C4-2B (cell line): ENCODE measurements around the gene KCNJ4.

Source experiments
- ZFX ChIP-seq: fragments of 450-650 bp; IDR thresholded peaks from 2 replicates; pipeline ENCODE4 v1.6.1; 2017
- TF ChIP-seq, protein P1 (sequence below): fragments of 450-650 bp; conservative IDR thresholded peaks from 2 replicates; pipeline ENCODE4 v1.5.1; 2017; ENCODE audit warnings: mild to moderate bottlenecking

DNA sequence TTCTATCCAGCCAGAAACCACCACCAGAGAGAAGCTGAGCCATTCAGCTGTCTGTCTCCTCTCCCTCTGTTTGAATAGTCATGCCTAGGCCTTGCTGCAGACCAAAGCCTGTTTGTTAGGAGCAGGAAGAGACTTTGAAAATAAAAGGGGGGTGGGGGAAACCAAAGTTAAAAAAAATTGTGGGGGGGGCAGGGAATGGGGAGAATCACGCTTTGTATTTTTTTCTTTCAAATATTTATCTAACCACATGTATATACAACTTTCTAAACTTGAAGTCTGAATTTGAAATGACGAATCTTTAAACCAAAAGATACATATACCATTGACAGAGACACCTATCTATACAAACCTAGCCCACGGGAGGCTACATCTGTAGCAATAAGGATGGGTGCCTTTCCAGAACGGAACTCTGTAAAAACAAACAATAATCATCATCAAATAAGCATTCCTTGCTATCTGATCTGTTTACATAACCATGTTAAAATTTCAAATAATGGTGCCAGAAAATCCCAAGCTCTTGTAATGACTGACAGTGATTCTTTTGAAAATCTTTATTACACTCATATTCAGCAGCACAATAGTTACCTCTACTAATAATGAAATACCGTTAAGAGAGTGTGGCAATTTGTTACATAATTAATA lies 36.8 kb upstream of the KCNJ4 start:
- TF ChIP-seq, protein P1, sequence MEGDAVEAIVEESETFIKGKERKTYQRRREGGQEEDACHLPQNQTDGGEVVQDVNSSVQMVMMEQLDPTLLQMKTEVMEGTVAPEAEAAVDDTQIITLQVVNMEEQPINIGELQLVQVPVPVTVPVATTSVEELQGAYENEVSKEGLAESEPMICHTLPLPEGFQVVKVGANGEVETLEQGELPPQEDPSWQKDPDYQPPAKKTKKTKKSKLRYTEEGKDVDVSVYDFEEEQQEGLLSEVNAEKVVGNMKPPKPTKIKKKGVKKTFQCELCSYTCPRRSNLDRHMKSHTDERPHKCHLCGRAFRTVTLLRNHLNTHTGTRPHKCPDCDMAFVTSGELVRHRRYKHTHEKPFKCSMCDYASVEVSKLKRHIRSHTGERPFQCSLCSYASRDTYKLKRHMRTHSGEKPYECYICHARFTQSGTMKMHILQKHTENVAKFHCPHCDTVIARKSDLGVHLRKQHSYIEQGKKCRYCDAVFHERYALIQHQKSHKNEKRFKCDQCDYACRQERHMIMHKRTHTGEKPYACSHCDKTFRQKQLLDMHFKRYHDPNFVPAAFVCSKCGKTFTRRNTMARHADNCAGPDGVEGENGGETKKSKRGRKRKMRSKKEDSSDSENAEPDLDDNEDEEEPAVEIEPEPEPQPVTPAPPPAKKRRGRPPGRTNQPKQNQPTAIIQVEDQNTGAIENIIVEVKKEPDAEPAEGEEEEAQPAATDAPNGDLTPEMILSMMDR, result no peak
- TF ChIP-seq ZFX, result no peak
